ENCODE measurements around the gene COL24A1.
A peak's percentile ranks its signal among the peaks of the same experiment; 100 is the strongest.
"Not testable (repeated sequence)": the region's sequence is repeated elsewhere in the genome, so short reads cannot be mapped to it uniquely, and the experiment has no call there.

The COL24A1 gene

GRCh38 chr1:85867189-85867588 lies 289.4 kb downstream of the COL24A1 start:
- no peak for FAIRE-seq

GRCh38 chr1:85865213-85865612 lies 291.4 kb downstream of the COL24A1 start:
- no peak for FAIRE-seq

- no peak for FAIRE-seq
Observed at GRCh38 chr1:85864727-85865126, 291.8 kb downstream of the COL24A1 start.

DNA sequence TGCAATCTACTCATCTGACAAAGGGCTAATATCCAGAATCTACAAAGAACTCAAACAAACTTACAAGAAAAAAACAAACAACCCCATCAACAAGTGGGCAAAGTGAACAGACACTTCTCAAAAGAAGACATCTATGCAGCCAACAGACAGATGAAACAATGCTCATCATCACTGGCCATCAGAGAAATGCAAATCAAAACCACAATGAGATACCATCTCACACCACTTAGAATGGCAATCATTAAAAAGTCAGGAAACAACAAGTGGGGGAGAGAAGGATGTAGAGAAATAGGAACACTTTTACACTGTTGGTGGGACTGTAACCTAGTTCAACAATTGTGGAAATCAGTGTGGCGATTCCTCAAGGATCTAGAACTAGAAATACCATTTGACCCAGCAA lies 292.9 kb downstream of the COL24A1 start:
- not testable (repeated sequence) for FAIRE-seq

- no peak for FAIRE-seq
Observed at GRCh38 chr1:85862456-85862855, 294.1 kb downstream of the COL24A1 start.

- no peak for FAIRE-seq
Observed at GRCh38 chr1:85857991-85858390, 298.6 kb downstream of the COL24A1 start.

DNA sequence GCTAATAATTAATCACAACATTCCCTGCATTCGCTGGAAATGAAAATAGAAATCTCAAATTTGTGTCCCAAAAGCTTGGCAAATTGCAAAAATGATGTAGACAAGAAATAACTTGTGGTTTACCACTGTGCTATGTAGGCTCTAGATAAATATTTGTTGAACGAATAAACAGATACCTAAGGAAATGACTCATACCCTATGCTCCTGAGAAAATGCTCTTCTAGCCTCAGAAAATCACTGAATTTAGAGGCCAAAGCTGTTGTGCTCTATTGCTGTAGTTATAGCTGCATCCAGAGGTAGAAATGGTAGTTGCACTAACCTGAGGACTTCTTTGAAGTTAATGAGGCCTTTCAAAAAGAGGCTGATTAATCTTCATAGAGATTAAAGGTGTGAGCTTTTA lies 306.3 kb downstream of the COL24A1 start:
- no peak for FAIRE-seq

- no peak for FAIRE-seq
Observed at GRCh38 chr1:85849660-85850059, 306.9 kb downstream of the COL24A1 start.

GRCh38 chr1:85847356-85847755 lies 309.2 kb downstream of the COL24A1 start:
- FAIRE-seq = no peak

GRCh38 chr1:85846706-85847105 lies 309.9 kb downstream of the COL24A1 start:
- no peak for FAIRE-seq

GRCh38 chr1:85839459-85839858 lies 317.1 kb downstream of the COL24A1 start:
- peak; percentile 38 for FAIRE-seq

- no peak for FAIRE-seq
Observed at GRCh38 chr1:85838238-85838637, 318.3 kb downstream of the COL24A1 start.

GRCh38 chr1:85836736-85837135 lies 319.8 kb downstream of the COL24A1 start:
- FAIRE-seq = no peak

GRCh38 chr1:85833165-85833564 lies 323.4 kb downstream of the COL24A1 start:
- FAIRE-seq = not testable (repeated sequence)

DNA sequence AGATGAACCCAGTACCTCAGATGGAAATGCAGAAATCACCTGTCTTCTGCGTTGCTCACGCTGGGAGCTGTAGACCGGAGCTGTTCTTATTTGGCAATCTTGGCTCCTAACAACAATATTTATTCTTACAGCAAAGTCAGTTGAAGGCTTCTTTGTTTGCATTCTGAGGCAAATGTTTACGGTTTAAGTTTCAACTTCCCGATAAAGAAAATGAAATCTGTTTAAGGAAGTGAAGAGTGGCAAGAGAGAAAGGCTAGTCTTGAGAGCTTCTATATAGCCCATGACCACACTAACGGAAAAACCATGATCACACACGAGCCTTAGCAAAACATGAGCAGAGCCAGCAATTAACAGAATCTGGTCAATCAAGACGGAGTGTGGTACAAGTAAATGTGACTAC lies 325.7 kb downstream of the COL24A1 start:
- no peak for FAIRE-seq

- FAIRE-seq = no peak
Observed at GRCh38 chr1:85824066-85824840, 332.3 kb downstream of the COL24A1 start.

DNA sequence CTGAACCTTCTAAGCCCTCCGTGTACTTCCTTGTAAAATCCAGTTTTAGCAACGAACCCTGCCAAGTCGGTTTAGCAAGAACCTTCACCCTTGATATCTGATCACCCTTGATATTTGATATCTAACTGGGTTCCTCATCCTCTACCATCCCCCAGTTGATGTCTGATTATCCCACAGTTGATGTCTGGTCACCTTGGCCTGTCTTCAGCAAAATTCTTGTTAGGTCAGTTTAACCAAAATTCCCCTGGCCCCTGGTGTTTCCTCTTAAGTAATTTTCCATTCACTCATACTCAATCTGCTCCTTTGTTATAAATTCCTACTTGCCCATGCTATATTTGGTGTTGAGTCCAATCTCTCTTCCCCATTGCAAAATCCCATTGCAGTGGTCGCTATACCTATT lies 333.9 kb downstream of the COL24A1 start:
- no peak for FAIRE-seq

DNA sequence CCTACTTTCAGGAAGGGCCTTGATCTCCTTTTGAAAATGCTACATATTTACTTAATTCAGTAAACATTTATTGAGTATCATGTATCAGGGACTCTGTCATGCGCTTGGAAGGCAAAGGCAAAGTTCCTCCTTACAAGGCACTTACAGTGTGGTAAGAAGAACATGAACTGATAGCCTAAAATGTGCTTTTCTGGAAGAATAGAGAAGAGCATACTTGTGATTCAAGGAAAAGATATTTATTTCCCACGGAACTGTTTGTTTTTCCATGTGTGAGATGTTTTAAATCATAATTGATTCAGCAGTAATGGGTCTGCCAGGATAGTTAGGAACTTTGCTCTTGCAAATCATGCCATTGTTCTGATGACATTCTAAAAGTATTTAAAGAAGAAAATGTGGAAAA lies 338.2 kb downstream of the COL24A1 start:
- FAIRE-seq = no peak

GRCh38 chr1:85816606-85817005 lies 340.0 kb downstream of the COL24A1 start:
- no peak for FAIRE-seq

- FAIRE-seq = no peak
Observed at GRCh38 chr1:85815906-85816305, 340.7 kb downstream of the COL24A1 start.

GRCh38 chr1:85806236-85806965 lies 350.2 kb downstream of the COL24A1 start:
- FAIRE-seq = no peak

DNA sequence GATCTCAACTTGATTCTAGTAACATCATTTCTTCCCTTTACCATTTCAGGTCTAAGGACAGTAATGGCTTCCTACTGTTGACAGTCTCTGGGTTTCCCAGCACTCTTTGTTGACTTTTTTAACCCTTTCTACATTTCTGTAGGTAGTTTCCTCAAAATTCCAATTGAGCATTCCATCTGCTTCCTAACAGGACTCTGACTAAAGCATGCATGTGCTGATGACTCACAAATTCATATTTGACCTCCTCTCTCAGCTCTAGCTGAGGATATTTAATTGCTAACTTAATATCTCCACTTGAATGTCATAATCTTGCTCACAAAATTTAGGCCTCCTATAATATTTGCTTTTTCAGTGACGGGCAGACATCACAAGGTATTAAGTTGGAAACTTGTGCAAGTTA lies 355.1 kb downstream of the COL24A1 start:
- no peak for FAIRE-seq

DNA sequence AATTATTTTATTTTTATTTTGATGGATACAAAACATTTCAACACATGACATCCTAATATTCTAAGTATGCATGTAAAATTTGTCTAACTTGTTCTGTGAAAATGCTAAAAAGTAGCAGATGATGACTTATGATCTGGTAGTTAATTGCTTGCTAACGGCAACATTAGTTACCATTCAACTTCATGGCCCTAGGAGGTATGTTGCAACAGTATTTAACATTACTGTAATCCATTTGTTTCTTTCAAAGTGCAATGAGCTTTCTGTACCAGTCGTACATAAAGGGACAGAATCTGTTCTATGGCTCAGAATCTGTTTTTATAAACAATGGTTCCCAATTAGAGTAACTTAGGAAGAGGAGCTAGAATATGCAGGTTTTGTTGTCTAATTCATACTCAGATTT lies 356.8 kb downstream of the COL24A1 start:
- no peak for FAIRE-seq

GRCh38 chr1:85798419-85798818 lies 358.2 kb downstream of the COL24A1 start:
- no peak for FAIRE-seq
